GM12801 (cell line): Measurements from ENCODE around the gene FN3K.

Experiments used
- TF ChIP-seq, protein P1 (sequence below): IDR thresholded peaks from one replicate; pipeline ENCODE4 v1.5.1; 2011; ENCODE audit warnings: control low read depth; ENCODE audit not compliant: insufficient read length; ENCODE audit errors: extremely low read depth

Gene FN3K

DNA sequence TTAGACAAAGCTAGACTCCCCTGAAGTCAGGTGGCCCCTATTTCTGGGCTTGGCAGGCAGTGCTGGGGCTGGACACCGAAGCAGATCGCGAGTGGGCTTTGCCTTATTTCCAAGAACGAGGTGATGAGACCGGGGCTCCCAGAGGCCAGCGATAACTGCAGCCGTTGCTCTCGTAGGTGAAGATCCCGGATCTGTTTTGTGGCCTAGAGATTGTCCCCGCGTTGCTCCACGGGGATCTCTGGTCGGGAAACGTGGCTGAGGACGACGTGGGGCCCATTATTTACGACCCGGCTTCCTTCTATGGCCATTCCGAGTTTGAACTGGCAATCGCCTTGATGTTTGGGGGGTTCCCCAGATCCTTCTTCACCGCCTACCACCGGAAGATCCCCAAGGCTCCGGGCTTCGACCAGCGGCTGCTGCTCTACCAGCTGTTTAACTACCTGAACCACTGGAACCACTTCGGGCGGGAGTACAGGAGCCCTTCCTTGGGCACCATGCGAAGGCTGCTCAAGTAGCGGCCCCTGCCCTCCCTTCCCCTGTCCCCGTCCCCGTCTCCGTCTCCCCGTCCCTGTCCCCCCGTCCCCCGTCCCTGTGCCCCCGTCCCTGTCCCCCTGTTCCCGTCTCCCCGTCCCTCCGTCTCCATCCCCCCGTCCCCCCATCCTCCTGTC, 15.0 kb downstream of the FN3K start:
- TF ChIP-seq, protein P1, sequence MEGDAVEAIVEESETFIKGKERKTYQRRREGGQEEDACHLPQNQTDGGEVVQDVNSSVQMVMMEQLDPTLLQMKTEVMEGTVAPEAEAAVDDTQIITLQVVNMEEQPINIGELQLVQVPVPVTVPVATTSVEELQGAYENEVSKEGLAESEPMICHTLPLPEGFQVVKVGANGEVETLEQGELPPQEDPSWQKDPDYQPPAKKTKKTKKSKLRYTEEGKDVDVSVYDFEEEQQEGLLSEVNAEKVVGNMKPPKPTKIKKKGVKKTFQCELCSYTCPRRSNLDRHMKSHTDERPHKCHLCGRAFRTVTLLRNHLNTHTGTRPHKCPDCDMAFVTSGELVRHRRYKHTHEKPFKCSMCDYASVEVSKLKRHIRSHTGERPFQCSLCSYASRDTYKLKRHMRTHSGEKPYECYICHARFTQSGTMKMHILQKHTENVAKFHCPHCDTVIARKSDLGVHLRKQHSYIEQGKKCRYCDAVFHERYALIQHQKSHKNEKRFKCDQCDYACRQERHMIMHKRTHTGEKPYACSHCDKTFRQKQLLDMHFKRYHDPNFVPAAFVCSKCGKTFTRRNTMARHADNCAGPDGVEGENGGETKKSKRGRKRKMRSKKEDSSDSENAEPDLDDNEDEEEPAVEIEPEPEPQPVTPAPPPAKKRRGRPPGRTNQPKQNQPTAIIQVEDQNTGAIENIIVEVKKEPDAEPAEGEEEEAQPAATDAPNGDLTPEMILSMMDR = no peak

DNA sequence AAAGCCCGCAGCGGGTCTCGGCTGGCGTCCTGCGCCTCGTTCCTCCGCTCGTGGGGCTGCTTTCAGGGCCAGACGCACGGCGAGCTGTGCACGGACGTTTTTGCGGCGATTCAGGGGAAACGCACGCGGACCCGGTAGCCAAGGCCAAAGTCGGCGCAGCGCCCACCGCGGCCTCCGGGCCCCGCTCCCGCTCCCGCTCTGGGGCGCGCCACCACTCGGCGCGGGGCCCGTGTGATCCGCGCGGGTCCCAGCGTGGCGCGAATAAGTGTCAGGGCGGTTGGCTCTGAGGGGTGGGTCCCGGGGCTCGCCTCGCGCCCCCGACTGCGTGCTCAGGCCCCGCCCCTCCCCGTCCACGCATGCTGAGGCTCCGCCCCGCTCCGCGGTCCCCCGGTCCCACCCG, 15.8 kb downstream of the FN3K start:
- TF ChIP-seq, protein P1 = no peak

DNA sequence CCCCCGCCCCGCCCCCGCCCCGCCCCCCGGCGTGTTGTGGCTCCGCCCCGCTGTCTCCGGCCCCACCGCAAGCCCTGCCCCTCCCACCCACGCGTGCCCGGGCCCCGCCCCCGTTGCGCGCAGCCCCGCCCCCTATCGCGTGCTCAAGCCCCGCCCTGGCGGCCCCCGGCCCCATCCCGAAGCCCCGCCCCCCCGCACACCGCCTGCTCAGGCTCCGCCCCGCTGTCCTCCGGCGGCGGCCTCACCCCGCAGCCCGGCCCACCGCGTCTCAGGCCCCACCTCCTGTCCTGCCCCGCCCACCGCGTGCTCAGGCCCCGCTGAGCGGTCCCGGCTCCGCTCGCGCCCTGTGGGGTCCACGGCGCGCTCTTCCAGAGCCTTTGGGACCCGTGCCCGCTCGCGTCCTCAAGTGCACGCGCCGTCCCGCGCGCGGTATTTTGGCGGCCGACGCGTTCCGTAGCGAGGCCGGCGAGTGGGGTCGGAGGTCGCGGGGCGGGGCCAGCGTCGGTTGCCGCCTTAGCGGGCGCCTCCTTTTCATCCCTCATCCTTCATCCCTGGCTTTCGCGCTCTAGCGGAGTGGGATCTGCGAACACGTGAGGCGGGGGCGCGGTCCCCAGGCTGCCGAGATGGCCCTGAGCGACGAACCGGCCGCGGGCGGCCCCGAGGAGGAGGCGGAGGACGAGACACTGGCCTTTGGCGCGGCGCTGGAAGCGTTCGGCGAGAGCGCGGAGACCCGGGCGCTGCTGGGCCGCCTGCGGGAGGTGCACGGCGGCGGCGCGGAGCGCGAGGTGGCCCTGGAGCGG, 16.4 kb downstream of the FN3K start, which contains the start of gene TBCD:
TSS of gene TBCD (plus strand) at position 495 of the 800 bp plus-strand sequence. CDS start at position 624, 129 bp downstream.
- TF ChIP-seq, protein P1 = no peak

DNA sequence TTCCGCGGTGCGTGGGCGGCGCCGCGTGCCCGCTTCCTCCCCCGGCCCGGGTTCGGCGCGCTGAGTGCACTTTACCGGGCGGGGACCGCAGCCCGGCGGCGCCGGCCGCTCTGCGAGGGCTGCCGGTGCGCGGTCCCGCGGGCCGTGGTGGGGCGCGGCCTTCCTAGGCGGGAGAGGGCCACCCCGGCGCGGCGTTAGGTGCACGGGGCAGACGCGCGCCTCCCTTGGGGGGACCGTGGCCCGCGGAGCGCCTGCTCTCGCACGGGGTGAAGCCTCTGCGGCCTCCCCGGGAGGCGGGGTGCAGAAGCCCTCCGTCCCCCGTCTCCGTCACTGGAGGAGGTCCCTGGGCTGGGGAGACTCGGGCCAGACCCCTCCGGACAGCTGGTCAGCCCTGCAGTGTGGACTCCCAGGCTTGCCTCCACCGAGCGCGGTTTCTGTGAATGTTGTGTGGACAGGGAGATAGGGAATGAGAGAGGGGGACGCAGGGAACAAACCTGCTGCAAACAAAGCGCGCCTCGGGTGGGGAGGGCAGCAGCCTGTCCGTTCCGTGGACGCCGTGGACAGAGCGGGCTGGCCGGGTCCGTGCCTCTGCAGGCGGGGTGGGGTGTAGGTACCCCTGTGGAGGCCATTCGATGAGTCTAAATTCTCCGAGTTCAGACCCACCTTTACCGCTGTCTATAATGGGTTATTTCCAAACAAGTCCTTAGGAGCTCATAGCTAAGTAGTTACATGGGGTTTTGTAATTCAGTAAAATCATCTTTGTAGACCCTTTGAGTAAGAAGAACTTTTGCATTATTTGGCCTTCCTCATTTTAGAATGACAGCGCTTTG, 17.2 kb downstream of the FN3K start:
- TF ChIP-seq, protein P1 = no peak

DNA sequence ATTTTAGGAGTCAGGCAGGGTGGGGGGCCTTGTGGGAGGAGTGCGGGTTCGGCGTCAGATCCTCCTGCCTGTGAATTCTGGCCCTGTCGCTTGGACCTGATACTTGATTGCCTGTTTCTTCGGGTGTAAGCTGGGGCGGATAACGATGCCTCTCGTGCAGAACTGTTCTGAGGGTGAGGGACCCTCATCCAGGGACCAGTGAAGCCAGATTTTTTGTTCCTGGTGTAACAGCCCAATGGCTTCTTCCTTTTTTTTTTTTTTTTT, 17.7 kb downstream of the FN3K start:
- TF ChIP-seq, protein P1 = no peak

DNA sequence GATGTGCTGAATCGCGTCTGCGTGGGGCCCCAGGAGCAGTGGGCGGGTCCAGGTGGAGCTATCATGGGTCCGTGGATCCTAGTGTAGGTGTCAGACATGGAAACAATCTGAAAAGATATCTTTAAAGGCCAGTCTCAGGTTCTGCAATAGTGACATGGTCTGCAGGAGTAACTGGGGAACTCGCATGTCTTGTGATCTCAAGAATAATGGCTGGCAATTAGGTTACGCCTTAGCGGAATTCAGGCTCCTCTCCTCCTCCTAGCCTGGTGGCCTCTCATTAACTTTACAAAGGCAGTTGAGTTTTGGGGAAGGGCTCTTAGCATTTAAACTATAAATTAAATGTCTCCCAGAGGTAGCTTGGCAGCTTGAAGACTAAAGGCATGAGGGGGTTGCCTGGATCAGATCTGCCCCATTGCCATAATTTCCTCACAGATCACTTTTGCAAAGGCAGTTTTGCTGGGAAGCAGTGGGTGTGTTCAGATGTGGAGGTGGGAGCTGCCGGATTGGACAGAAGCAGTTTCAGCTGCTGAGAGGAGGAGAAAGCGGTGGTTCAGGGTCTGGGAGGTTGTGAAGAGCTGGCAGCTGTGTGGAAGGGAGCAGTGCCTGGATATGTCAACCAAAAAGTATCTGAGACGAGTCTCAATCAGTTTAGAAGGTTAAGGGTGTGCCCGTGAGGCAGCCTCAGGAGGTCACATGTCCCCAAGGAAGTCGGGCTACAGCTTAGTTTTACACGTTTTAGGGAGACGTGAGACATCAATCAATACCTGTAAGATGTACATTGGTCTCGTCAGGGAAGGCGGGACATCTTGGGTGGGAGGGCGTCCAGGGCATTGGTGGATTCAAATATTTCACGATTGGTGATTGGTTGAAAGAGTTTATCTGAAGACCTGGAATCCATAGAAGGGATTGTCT, 19.1 kb downstream of the FN3K start:
- TF ChIP-seq, protein P1 = no peak
